Adrenal gland (tissue), 12 donors: ENCODE measurements around the gene NAB2. TPM values are rescaled to one million over a fixed set of nuclear protein-coding genes. Genes with fewer than 3 reads are reported as not detected.

Experiments used
- DNase-seq, 7 donors: peaks; one replicate each; pipeline ENCODE4 v3.0.0-alpha.2; 2019 to 2020
- H3K27ac ChIP-seq, 5 donors: fragments of 200-600 bp; sonication (generic) in 4 of 5; 1 replicate in 3 of 5; 2 replicates in 2 of 5; pipeline versions ENCODE4 v1.5.1 to v1.8.0; 2016 to 2020; ENCODE audit warnings: mild to moderate bottlenecking in 1 of 5
- H3K27me3 ChIP-seq: fragments of 200-600 bp; 2 replicates; pipeline ENCODE4 v1.8.0; 2021
- H3K36me3 ChIP-seq, 2 donors: fragments of 200-600 bp; replicated peaks in 1 of 2; 1 replicate in 1 of 2; 2 replicates in 1 of 2; pipeline versions ENCODE4 v1.5.1 to v1.8.0; 2018 to 2022
- H3K4me1 ChIP-seq, 2 donors: fragments of 200-600 bp; replicated peaks in 1 of 2; 1 replicate in 1 of 2; 2 replicates in 1 of 2; pipeline versions ENCODE4 v1.5.1 to v1.8.0; 2018 to 2021
- H3K4me3 ChIP-seq, 4 donors: fragments of 200-600 bp; sonication (generic) in 3 of 4; one replicate each; pipeline ENCODE4 v1.5.1; 2016 to 2018
- H3K9me3 ChIP-seq, 3 donors: fragments of 200-600 bp; sonication (generic) in 1 of 3; replicated peaks in 1 of 3; 1 replicate in 2 of 3; 2 replicates in 1 of 3; pipeline versions ENCODE4 v1.5.1 to v1.8.0; 2016 to 2021
- POLR2A ChIP-seq, 2 donors: fragments of 450-650 bp; IDR thresholded peaks; one replicate each; pipeline ENCODE4 v1.6.1; 2017; ENCODE audit warnings: antibody characterized with exemption in 2 of 2, mild to moderate bottlenecking in 2 of 2, moderate library complexity in 1 of 2
- WGBS, 4 donors: extraction: QIAGEN DNeasy Blood & Tissue Kit in 2 of 4; methylation state at CpG; one replicate each; pipeline versions ENCODE4 v1.1.5 to v1.1.7; 2013 to 2017; 5-methylcytosine and 5-hydroxymethylcytosine counted together
- intact Hi-C, 2 donors: fragments of 100-400 bp; cut with DNase I; formaldehyde crosslinking; loops; one replicate each; pipeline versions ENCODE4 v1.14.1 to v1.15.0; 2022 to 2023
- polyA plus RNA-seq, 3 donors: library from polyadenylated mRNA; stranded (reverse); fragments of 200-250 nt in 2 of 3; fragments of 350-450 nt in 1 of 3; fragmentation: Illumina TruSeq in 1 of 3; extraction: RNeasy Lipid Tissue Mini Kit (QIAGEN cat#74804) in 1 of 3; gene quantifications; one replicate each; pipeline ENCODE4 v1.2.3, GENCODE V29; 2013 to 2014
- total RNA-seq, 9 donors: library from RNA; depleted of rRNA in 4 of 9; stranded (reverse); fragments of >200 nt in 4 of 9; fragments of 120-200 nt in 1 of 9; fragmentation: NEBNext Ultra II Directional in 1 of 9; extraction: Animal tissue kit (Norgen Biotek cat#: 25700) in 1 of 9; gene quantifications; one replicate each; pipeline versions ENCODE4 v1.1.0 to v1.2.4, GENCODE V29; 2013 to 2023
- TF ChIP-seq, protein P1 (sequence below), 6 experiments: fragments of 450-650 bp in 4 of 6; fragments of 200-600 bp in 2 of 6; sonication (generic) in 1 of 6; IDR thresholded peaks; 1 replicate in 5 of 6; 2 replicates in 1 of 6; pipeline versions ENCODE4 v1.5.1 to v1.8.0; 2016 to 2021; ENCODE audit warnings: antibody characterized with exemption in 6 of 6, mild to moderate bottlenecking in 2 of 6, moderate library complexity in 1 of 6
- donor health status: healthy with polysubstance abuse.
- donor health status: Bipolar disorder and iron deficiency.
- donor health status: DM: yes; HTN: yes; CAD: no.
- donor health status: DM: no; HTN: no; CAD: no.
- donor health status: DM: no; HTN: no; CAD: no.
- donor health status: DM: yes; HTN: yes; CAD: no.

NAB2 gene
- total and polyA plus RNA-seq, 12 donors, result 9.4 to 64.6 (median 18.7) TPM

GRCh38 chr12:57107456-57108155 is 18.7 kb downstream of the NAB2 start:
- H3K4me3 ChIP-seq, result no peak overlapping the region
- peaks cover 12 to 34% of the 10 kb centered on the region in 2 donors for H3K4me1 ChIP-seq
- DNase-seq, result no peak
- intact Hi-C loops, result no loop called here
- no peak overlapping the region for H3K27ac ChIP-seq
- H3K27me3 ChIP-seq, result no peaks in the 10 kb centered on the region
- peaks cover 0 to 50% of the 10 kb centered on the region in 2 donors for H3K36me3 ChIP-seq
- H3K9me3 ChIP-seq, result no peaks in the 10 kb centered on the region
- TF ChIP-seq, protein P1, sequence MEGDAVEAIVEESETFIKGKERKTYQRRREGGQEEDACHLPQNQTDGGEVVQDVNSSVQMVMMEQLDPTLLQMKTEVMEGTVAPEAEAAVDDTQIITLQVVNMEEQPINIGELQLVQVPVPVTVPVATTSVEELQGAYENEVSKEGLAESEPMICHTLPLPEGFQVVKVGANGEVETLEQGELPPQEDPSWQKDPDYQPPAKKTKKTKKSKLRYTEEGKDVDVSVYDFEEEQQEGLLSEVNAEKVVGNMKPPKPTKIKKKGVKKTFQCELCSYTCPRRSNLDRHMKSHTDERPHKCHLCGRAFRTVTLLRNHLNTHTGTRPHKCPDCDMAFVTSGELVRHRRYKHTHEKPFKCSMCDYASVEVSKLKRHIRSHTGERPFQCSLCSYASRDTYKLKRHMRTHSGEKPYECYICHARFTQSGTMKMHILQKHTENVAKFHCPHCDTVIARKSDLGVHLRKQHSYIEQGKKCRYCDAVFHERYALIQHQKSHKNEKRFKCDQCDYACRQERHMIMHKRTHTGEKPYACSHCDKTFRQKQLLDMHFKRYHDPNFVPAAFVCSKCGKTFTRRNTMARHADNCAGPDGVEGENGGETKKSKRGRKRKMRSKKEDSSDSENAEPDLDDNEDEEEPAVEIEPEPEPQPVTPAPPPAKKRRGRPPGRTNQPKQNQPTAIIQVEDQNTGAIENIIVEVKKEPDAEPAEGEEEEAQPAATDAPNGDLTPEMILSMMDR (IDR thresholded peaks at IDR 0.05), result no peak
- TF ChIP-seq POLR2A (IDR thresholded peaks at IDR 0.05), result no peak
- 67 to 81% (median 71%) methylated on average over 6 to 7 of the region's 7 CpGs for WGBS, 4 donors

- Histone ChIP-seq H3K36me3 (peaks cover 0 to 39% of the 10 kb centered on the region in 2 donors), H3K9me3 (no peaks in the 10 kb centered on the region), H3K4me1 (peaks cover 12 to 34% of the 10 kb centered on the region in 2 donors), H3K4me3 (peak overlapping the region in 2 of 4 donors; percentile 60 to 83), H3K27me3 (no peaks in the 10 kb centered on the region), H3K27ac (peak overlapping the region; percentile 76 to 100 (median 99))
- DNase-seq, result no peak
- 56 to 63% (median 60%) methylated on average over 7 of the region's 7 CpGs for WGBS, 4 donors
- intact Hi-C loops, result loop anchor here (2.0 to 5.0 kb wide), 2 partner anchors 21 to 32 kb away; partner anchors contain the start of genes NAB2 (in 1 of the 2) and NEMP1 (in 1 of the 2)
- TF ChIP-seq POLR2A (IDR thresholded peaks at IDR 0.05), result no peak
- TF ChIP-seq, protein P1 (IDR thresholded peaks at IDR 0.05), result no peak
Observed at GRCh38 chr12:57109207-57110103, 20.5 kb downstream of the NAB2 start.

- Histone ChIP-seq H3K4me3 (peak overlapping the region; percentile 27 to 98 (median 72)), H3K27me3 (no peaks in the 10 kb centered on the region), H3K4me1 (peaks cover 12 to 34% of the 10 kb centered on the region in 2 donors), H3K27ac (peak overlapping the region; percentile 76 to 100 (median 99)), H3K36me3 (peaks cover 0 to 30% of the 10 kb centered on the region in 2 donors), H3K9me3 (no peaks in the 10 kb centered on the region)
- 4 to 6% (median 5%) methylated on average over 15 to 28 of the region's 28 CpGs for WGBS, 4 donors
- peak in 1 of 2 donors; percentile 25 for TF ChIP-seq POLR2A (IDR thresholded peaks at IDR 0.05)
- TF ChIP-seq, protein P1 (IDR thresholded peaks at IDR 0.05), result peak in 2 of 6 experiments; percentile 12 to 20
- DNase-seq, result peak; percentile 69 to 81 (median 77)
- intact Hi-C loops, result loop anchor here (2.0 to 5.0 kb wide), 2 partner anchors 22 to 33 kb away; partner anchors contain the start of genes NAB2 (in 1 of the 2) and NEMP1 (in 1 of the 2)
Observed at GRCh38 chr12:57110104-57111030, 21.5 kb downstream of the NAB2 start.
